Nephron (organoid): ENCODE results near the gene BRSK1.

Experiments used
- H3K27ac Mint-ChIP-seq, 3 experiments: 2 replicates each; pipeline ENCODE4 v1.8.0; 2020; ENCODE audit warnings: mixed read lengths in 3 of 3, mild to moderate bottlenecking in 2 of 3, moderate library complexity in 1 of 3
- H3K27me3 Mint-ChIP-seq: 2 replicates; pipeline ENCODE4 v1.8.0; 2021; ENCODE audit warnings: low read depth, mild to moderate bottlenecking, moderate library complexity, mixed read lengths
- H3K36me3 Mint-ChIP-seq: 2 replicates; pipeline ENCODE4 v1.8.0; 2020; ENCODE audit warnings: low read depth, mixed read lengths
- H3K4me1 Mint-ChIP-seq: 2 replicates; pipeline ENCODE4 v1.8.0; 2020; ENCODE audit warnings: mixed read lengths
- H3K4me3 Mint-ChIP-seq, 3 experiments: 2 replicates each; pipeline ENCODE4 v1.8.0; 2020; ENCODE audit warnings: mild to moderate bottlenecking in 3 of 3, mixed read lengths in 3 of 3, moderate library complexity in 2 of 3
- H3K9me3 Mint-ChIP-seq: 2 replicates; pipeline ENCODE4 v1.8.0; 2020; ENCODE audit warnings: mixed read lengths
- CTCF ChIP-seq, 3 experiments: fragments of 200-600 bp; sonication (generic); IDR thresholded peaks; one replicate each; pipeline ENCODE4 v1.5.0; 2021; ENCODE audit warnings: antibody characterized with exemption in 3 of 3; ENCODE audit not compliant: unreplicated experiment in 3 of 3

BRSK1 gene

DNA sequence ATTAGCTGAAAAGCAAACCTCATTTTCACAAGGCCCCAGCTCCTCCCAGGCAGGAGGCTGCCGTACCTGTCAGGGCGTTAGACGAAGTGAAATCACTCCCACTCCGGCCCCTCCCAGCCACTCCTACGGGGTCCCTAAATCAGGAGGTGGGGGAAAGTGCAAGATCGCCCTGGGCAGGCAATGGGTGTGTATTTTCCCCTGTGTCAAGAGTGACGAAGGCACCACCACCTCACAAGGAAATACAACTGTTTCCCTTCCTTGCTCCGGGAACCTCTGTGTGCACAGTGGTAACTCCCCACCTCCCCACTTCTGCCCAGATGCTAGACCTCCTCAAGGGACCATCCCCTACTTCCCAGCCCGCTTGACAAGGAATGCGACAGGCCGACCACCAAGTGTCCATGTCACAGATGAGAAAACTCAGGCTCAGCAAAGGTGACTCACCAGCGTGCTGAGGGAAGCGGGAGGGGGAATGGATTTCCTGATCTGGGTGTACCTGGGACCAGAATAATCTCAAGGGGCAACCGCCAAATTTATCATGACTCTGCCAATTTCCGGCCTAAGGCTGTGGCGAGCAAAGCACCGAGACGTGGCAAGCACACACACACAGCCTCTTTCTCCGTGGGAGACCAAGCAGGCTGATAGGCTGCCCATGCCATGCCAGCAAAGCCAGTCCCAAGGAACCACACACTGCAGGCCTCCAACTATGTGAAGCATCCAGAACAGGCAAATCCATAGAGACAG, 32.3 kb upstream of the BRSK1 start:
- Mint-ChIP-seq H3K4me3 (peak overlapping the region in 1 of 3 experiments; percentile 27), H3K27me3 (no peaks in the 10 kb centered on the region), H3K36me3 (peaks cover 3% of the 10 kb centered on the region), H3K27ac (no peak overlapping the region), H3K9me3 (no peaks in the 10 kb centered on the region), H3K4me1 (peaks cover 28% of the 10 kb centered on the region)
- TF ChIP-seq CTCF (IDR thresholded peaks at IDR 0.05; ENCODE audit: unreplicated experiment in 3 of 3) = no peak

DNA sequence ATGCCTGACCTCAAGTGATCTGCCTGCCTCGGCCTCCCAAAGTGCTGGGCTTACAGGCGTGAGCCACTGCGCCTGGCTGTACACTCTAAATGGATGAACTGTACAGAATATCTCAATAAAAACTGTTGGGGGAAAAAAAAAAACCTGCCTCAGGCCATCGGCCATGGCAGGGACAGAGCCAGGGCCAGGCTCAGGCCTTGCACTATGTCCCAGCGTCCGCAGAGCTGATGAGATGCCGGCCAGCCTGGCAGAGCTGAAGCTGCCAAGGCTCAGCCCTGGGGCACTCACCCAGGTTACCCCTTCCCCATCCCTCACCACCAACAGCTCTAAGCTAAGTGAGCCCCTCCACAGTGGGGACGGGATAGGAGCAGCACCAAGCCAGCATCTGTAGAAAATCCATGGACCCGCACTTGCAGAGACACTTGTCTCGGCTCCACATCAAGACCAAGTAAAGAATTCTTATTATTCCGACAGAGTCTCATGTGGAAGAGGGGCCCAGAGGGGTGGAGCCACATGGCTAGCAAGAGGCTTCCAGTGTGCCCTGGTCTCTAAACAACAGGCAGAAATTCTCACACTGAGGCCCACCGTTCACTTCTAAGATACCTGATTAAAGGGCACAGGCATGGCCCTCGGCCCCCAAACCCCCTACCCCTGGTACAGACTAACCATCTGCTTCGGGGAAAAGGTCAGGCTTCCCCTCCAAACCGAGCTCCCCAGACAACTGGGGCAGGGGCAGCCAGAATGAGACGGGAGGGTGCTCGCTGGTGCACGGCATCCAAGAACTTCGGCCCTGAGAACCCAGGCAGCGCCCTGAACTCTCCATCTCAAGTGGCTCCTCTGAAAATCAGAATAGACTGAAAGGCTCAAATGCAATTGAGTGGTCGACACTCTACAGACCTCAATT, 30.8 kb upstream of the BRSK1 start:
- no peak for TF ChIP-seq CTCF (IDR thresholded peaks at IDR 0.05; ENCODE audit: unreplicated experiment in 3 of 3)
- H3K36me3 Mint-ChIP-seq = peaks cover 3% of the 10 kb centered on the region
- H3K4me3 Mint-ChIP-seq = peak overlapping the region in 2 of 3 experiments; percentile 47
- H3K27me3 Mint-ChIP-seq = no peaks in the 10 kb centered on the region
- peak overlapping the region in 1 of 3 experiments; percentile 38 for H3K27ac Mint-ChIP-seq
- no peaks in the 10 kb centered on the region for H3K9me3 Mint-ChIP-seq
- peaks cover 40% of the 10 kb centered on the region for H3K4me1 Mint-ChIP-seq

DNA sequence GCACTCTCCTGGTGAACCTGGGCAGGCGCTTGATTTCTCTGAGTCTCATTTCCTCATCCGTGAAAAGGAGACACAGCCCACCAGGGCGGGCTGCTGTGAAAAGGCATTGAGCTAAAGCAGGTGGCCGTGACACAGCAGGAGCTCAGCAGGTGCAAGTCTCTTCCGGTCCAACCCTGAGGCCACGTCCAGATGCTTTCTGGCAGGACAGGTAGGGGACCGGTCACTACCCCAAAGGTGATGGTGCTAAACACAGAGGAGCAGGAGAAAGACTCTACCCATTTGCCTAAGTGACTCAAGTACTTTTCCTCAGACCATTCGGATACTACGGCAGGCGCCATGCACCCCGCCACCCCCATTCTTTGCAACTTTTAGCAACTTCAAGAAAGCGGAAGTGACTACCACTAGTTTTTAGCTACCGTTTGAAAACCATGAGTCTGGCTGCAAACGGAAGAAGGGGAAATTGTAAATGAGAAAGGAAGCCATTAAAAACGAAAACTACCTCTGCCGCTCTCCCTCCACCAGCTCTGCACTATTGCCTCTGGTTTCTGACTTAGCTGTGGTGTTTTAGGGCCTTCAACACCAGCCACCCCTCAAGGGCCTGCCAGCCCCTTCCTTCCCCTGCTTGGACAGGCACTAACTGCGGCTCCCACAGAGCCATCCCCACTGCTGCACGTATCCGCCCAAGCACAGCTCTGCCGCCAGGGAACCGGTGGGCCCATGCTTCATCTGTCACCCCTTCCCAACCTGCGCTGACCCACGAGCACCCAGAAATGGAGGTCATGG, 29.8 kb upstream of the BRSK1 start:
- H3K4me1 Mint-ChIP-seq = peaks cover 40% of the 10 kb centered on the region
- peak overlapping the region; percentile 5 to 59 (median 52) for H3K4me3 Mint-ChIP-seq
- no peaks in the 10 kb centered on the region for H3K9me3 Mint-ChIP-seq
- H3K36me3 Mint-ChIP-seq = peaks cover 3% of the 10 kb centered on the region
- no peaks in the 10 kb centered on the region for H3K27me3 Mint-ChIP-seq
- peak overlapping the region in 1 of 3 experiments; percentile 38 for H3K27ac Mint-ChIP-seq
- no peak for TF ChIP-seq CTCF (IDR thresholded peaks at IDR 0.05; ENCODE audit: unreplicated experiment in 3 of 3)

DNA sequence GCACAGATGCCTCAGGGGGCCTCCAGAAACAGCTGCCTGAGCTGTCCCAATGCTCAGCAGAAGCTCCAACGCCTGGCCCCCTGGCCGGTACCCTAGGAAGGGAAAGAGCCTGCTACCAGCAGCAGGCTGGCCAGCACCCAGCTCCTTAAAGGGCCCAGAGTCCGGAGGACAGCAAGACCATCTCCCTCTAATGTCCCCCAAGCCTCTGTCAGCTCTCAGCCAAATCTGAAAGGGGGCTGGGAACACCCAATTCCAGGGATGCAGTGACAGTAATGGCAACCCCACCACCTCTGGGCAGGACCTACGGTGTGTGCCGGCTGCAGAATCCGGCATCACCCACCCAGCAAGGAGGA, 29.2 kb upstream of the BRSK1 start:
- peak overlapping the region; percentile 74 to 99 (median 98) for H3K4me3 Mint-ChIP-seq
- no peak for TF ChIP-seq CTCF (IDR thresholded peaks at IDR 0.05; ENCODE audit: unreplicated experiment in 3 of 3)
- no peaks in the 10 kb centered on the region for H3K9me3 Mint-ChIP-seq
- no peak overlapping the region for H3K27ac Mint-ChIP-seq
- H3K36me3 Mint-ChIP-seq = peaks cover 3% of the 10 kb centered on the region
- no peaks in the 10 kb centered on the region for H3K27me3 Mint-ChIP-seq
- peaks cover 44% of the 10 kb centered on the region for H3K4me1 Mint-ChIP-seq

DNA sequence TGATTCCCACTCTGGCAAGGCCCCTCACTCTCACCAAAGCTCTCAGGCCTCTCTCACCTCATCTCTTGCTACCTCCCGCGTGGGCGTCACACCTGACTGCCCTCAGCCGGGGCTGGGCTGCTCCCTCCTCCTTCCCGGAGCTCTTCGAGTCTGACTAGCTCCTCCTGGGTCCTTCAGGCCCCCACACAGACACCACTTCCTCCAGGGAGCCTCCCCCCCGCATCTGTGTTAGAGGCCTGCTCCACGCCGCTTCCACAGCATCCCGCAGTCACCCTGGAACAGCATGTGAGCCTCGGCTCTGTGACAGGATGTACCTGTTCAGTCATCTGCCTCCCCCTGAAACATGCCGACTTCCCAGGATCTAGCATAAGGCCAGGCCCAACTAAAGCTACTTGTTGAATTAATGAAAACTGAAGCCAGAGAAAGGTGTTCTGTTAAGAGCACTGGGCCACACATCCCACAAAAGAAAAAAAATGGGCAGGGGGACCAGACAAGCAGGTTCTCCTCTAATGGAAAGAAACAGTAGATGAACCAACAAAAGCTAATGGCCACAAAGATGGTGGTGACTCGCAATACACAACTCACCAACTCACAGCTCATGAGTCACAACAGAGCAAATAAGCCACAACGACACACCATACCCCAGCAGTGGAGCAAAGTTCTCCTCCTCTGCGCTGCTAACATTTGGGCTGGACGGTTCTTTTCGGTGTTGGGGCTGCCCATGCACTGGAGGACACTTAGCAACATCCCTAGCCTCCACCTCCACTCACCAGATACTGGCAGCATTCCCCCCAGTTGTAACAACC, 28.0 kb upstream of the BRSK1 start:
- Mint-ChIP-seq H3K27me3 (no peaks in the 10 kb centered on the region), H3K36me3 (peaks cover 3% of the 10 kb centered on the region), H3K9me3 (no peaks in the 10 kb centered on the region), H3K4me1 (peaks cover 45% of the 10 kb centered on the region), H3K4me3 (peak overlapping the region; percentile 98 to 100 (median 99)), H3K27ac (peak overlapping the region in 1 of 3 experiments; percentile 55)
- no peak for TF ChIP-seq CTCF (IDR thresholded peaks at IDR 0.05; ENCODE audit: unreplicated experiment in 3 of 3)
